Hematopoietic multipotent progenitor cell treated with erythropoietin and hydrocortisone succinate and interleukin-3 and kit ligand, for 6 days (in vitro differentiated cells): ENCODE results near the gene SLC39A7.

Experiments used
- DNase-seq: peaks from one replicate; pipeline ENCODE4 v3.0.0-alpha.2; 2015

SLC39A7 gene, protein sequence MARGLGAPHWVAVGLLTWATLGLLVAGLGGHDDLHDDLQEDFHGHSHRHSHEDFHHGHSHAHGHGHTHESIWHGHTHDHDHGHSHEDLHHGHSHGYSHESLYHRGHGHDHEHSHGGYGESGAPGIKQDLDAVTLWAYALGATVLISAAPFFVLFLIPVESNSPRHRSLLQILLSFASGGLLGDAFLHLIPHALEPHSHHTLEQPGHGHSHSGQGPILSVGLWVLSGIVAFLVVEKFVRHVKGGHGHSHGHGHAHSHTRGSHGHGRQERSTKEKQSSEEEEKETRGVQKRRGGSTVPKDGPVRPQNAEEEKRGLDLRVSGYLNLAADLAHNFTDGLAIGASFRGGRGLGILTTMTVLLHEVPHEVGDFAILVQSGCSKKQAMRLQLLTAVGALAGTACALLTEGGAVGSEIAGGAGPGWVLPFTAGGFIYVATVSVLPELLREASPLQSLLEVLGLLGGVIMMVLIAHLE

DNA sequence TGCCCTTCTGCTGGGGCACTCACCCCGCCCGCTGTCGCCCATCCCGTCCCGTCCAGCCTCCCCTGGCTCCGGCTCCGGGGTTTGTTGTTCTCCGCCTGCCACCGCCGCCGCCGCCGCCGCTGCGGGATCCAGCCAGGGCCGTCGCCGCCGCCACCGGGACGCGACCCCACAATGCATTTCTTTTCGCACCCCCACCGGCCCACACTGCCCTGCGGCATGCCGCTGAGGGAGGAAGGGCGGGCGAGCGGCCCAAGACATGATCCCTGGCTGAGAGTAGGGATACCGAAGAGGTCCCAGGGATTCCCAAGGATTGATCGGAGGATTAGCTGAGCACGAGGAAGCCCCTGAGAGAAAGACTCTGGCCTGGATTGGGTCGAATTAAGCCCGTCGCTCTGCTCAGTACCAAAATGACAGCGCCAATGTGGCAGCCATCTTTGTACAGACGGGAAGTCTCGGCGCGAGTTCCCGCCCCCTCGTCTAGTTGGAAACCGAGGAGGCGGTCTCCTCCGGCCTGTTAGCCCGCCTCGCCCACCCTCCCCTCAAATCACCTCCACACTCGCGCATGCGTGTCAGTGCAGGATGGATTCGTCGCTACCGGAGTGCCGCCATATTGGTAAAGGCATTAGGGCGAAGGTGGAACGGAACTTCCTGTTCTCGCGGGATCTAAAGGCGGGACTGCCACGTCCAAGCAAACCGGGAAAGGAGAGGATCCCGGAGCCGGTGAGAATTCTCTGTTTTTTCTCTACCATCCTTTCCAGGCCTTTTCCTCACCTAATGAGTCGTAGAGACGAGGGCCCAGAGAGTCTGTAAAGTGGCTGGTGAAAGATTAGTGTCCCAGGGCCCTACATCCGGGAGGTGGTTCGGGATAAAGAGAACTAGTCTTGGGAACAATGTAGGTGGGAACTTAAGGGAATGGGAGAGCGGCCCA is at the start of gene SLC39A7, which contains the start of gene RXRB:
Gene SLC39A7, plus strand, starts transcription at position 649 of the 928 bp plus-strand sequence. CDS start 379 bp downstream, outside the sequence.
Gene RXRB, minus strand, starts transcription at position 447 of the 928 bp plus-strand sequence. Its CDS starts 189 bp downstream, at position 258.
- DNase-seq: peak; percentile 100

DNA sequence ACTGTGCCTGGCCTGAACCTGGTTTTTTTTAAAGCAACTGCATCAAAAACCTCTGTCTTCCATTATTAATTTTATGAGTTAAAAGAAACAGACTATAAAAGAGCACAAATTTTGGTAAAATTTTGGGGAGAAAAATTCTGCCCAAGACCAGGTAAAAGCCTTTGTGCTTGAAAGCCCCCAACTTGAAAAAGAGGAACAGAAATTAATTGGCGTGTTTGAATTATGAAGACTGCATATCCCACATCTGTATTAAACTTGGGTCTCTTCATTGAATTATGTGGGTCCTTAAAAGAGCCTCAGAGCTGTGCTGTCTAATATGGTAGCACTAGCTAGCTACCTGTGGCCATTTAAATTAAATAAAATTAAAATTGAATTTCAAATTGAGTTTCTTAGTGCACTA is 49.6 kb upstream of the SLC39A7 start:
- no peak for DNase-seq

DNA sequence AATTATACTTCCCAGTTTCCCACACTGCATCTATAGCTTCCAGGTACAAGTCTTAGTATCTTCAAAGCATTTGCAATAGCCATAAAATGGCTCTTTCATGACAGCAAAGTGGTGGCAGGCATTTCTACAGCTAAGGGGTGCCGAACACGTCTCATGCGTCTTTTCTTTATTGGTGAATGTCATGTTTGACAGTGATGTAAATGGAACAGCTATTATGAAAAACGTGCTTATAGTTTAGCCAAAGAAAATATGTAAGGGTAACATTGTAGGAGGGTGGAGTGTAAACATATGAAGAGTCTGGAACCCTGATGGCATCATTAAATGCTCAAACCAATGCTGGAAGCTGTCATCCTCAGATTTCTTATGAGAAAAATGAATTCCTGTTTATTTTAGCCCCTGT is 46.3 kb upstream of the SLC39A7 start:
- no peak for DNase-seq

DNA sequence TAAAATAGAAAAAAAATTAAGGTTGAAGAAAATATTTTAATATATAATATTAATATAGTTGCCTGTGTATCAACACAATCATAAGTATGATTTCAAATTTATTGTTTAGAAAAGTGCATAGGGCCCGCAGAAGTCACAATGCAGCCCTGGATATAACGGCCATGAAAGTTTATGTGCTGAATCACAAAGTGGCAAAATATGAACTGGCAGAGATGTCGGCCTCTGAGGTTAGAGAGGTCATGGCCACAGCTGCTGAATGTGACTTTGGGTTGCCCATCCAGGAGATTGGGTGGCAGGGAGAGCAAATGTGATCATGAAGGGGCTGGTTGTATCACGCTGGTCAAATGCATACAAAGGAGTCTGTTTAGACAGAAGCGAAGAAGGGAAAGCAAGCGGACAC is 44.1 kb upstream of the SLC39A7 start:
- no peak for DNase-seq

DNA sequence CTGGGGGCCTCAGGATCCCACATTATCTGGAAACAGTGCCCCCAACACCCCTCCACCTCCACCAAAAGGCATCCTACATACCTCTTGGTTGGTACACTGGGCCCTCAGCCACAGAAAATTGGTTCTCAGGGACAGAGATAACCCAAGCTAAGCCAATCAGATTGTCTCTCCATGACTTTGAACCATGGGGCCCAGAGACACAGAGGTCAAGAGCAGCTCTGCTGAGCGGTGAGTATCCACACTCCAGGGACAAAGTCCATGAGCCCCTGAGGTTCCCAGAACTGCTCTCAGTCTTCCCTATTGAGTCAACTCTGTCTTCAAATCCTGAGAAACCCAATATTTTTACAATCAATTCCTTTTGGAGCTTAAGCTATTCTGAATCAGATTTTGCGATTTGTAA is 43.7 kb upstream of the SLC39A7 start:
- DNase-seq: no peak

DNA sequence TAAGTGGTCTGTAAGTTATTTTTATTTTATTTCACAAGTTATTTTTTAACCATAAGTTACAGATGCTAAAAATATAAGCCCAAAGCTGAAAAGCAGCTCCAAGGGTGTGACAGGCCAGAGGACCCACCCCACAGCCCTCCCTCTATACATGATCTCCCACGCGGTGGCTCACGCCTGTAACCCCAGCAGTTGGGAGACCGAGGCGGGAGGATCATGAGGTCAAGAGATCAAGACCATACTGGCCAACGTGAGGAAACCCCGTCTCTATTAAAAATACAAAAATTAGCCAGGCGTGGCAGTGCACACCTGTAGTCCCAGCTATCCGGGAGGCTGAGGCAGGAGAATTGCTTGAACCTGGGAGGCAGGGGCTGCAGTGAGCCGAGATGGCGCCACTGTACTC is 40.6 kb upstream of the SLC39A7 start:
- DNase-seq: no peak

DNA sequence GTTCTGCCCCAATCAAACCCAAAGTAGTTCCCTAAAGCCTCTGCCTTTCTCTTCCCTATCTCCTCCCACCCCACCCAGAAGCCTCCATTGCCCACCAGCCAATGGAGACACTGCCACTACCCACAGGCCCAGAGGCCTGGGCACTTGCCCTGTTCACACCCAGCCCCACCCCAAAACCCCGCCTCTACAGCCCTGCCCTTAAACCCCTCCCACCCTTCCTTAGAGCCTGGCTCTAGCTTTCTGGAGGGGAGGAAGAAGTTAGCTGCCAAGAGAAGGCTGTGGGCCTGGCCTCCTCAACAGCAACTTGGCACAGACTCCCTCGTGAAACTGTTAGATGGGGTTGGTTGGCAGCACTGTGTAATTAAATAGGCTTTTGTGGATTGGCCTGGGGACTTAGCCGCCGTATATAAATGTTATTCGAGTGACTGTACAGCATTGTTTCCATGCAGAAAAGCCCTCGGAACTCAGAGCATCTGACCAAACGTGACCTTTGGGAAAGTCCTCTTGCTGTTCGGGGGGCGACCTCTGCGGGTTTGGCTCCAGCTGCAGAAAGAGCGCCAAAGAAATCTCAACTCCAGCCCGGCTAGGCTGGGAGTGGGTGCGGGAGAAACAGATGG is 39.8 kb upstream of the SLC39A7 start:
- peak; percentile 95 for DNase-seq

DNA sequence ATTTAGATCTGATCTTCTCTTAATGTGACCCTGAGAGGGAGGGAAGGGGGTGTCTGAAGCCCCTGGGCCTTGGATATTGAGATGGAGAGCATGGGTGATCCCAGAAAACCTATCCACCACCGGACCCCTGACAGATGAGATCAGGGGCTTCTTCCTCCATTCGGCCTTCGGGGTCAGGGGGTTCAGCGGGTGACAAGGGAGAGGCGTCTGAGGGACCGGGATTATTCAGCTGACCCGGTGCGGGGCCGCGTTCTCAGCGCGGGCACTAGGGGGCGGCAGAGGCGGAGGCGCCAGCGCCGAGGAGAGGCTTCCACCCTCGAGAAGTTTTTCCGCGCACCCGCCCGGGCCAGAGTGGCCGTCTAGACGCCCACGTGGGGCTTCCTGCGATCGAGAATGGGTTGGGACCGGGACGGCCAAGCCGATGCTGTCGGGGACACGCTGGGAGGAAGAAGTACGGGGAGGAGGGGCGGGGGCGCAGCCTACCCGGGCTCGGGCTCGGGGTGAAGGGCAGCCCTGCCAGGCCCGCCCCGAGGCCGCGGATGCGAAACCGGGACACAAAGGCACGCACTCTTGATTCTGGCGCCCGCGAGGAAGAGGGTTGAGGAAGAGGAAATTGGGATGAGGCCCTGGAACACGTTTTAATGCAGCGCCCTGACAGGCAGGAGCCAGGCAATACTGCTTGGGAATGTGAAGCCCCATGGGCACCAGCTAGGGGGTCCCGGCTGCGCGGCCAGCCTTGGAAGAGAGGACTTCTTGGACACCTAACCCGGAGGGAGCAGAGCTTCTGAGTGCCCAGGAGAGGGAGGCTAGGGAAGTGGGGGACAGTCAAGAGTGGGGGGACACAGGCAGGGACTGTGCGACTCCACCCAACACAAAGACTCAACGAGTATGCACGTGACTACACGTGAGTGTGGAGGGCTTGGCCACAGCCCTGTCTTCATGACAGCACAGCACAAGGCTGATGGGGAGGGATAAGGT is 39.0 kb upstream of the SLC39A7 start:
- DNase-seq: peak; percentile 86

DNA sequence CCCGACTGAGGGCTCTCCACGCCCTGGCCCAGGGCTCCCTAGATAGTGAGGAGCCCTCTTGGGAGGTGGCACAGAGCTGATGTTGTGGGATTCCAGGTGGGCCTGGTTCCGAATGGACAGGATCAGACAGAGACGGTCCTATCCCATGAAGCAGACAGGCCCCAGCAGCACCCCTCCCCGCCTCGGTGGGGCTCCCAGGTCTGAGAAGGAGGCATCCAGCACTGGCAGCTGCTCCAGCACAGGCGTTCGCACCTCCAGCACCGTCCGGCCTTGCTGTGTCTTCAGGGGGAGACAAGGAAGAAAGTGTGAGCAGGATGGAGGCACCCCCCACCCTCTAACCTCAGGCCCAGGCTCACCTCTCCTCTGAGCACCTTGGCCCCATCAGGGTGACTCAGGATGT is 37.1 kb upstream of the SLC39A7 start:
- no peak for DNase-seq

DNA sequence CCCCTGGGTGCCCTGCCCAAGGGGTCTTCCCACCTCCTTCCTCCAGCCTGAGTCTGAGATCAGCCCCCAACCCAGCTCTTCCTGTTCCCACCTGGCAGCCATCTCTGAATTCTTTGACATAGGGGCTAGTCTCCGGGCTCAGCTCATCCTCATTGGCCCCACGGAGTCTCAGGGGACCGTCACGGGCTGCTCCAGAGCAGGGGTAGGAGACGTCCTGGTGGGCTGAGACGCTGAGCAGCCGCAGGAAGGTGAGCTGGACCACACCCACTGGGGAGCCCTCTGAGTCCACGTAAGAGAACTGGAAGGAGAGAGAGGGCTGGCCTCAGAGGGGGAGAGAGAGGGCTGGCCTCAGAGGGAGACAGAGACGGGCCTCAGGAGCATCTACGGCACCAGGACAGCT is 36.5 kb upstream of the SLC39A7 start:
- DNase-seq: no peak

DNA sequence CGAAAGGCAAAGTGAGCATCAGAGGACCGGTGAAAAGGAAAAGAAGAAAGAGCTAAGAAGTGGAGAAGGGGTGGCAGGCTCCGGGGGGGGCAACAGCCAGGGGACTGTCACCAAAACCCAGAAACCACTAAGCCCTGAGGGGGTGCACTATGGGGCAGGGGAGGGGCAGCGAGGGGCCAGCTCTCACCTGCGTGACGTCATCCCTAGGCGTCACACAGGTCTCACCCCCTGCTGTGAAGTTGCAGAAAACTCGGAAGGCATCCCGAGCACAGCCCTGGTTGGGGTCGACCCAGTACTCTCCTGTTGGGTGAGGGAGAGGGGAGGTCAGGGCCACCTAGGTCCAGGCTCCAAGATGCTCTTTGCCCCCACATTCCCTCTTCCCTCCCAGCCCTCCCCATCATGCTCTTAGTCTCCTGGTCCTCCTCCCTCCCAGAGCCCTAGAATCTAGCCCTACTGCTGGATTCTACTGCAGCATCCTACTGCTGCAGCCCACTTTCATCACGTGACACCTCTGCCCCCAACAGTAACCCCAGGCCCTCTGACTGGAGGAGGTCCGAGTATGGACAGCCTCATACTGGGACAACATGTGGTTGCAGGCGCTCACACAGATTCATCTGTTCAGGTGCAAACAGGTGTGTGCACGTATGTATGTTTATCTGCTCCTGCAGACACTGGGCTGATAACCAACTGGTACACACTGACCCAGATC is 35.8 kb upstream of the SLC39A7 start:
- no peak for DNase-seq

DNA sequence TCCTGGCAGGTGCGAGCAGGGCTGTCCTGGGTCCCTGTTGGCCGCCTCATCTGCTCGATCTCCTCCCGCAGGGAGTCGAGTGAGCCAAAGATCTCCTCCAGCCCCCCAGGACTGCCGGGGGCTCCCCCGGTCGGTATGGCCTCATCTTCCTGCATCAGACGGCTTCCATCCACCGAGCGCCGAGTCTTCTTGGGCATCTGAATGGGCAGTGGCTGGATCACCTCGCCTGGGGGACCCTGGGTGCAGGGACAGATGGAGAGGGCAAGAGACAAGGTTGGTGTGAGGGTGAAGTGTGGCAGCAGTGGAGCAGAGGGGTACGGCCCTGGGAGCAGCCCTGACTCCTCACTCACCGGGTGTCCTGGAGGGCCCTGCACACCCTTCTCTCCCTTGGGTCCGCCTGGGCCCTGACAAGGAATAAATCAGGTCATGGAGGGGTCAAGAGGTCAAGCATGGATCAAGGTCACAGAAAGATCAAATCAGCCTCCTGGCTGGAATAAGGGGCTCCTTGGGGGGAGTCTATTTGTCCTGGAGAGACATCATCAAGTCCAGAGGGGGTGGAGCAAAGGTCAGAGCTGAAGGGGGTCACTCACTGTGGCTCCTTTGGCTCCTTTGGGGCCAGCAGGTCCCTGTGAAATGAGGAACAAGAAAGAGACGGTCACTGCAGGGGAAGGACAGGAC is 34.9 kb upstream of the SLC39A7 start:
- no peak for DNase-seq

DNA sequence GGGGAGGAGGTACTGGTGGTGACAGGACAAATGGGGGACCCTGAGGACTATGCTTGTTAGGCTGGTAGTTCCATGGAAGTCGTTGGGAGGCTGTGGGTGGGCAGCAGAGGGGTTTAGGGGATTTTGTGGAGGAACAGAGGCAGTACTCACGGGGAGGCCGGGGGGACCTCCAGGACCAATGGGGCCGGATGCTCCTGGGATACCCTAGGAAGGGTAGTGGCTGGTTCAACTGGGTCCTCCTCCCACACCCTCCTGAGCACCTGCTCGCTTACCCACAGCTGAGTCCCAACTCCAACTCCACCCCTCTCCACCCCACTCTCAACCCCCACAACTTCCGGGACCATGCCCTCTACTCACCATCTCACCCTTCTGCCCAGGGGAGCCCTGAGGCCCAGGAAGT is 34.3 kb upstream of the SLC39A7 start:
- DNase-seq: no peak

DNA sequence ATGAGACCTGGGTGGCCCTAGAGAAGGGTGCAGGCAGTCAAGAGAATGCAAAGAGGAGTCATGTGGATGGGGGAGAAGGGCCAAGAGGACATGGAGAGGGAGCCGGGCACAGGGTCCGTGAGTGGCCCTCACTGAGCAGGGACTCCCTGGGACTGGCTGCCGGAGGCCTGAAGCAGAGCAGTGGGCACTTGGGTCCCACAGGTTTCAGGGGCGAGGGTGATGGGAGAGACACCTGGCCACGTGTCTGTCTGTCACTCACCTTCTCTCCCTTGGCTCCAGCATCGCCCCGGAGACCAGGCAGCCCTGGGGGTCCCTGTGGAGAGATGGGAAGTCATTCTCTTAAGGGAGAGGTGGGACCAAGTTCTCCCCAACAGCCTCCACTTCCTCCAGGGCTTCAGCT is 33.9 kb upstream of the SLC39A7 start:
- no peak for DNase-seq

DNA sequence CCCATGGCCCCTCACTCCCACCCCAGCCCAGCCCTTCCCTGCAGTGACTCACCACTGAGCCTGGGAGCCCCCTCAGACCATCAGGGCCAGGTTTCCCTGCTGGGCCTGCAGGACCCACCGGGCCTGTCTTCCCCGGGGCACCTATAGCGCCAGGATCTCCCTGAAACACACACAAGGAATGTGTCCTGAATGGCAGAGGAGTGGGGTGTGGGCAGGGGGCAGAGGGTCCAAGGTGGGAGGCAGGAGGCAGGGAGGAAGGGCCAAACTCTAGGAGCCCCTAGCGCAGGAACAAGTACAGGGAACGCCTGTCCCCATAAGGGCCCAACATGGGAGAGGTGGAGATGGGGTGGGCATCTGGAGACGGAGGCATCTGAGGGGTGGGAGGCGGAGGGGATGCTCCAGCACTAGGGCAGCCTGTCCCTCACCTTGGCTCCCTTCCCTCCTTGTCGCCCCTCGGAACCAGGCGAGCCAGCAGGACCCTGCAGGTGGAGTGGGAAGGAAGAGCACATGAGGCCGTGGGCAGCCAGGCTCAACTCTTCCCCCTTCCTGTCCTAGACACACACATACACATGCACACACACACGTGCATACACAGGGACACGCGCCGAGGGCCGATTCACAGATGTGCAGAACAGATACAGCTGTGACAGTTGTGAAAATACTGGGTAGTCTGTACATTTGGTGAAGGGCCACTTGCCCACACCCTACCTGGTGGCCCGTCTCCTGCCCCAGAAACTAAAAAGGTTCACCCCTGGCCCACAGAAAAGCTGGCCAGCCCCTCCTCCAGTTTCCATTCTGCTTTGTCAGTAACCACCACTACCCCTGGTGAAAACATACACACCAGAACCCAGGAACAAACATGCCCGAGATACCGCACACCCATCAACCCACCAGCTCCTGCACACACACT is 33.0 kb upstream of the SLC39A7 start:
- no peak for DNase-seq

DNA sequence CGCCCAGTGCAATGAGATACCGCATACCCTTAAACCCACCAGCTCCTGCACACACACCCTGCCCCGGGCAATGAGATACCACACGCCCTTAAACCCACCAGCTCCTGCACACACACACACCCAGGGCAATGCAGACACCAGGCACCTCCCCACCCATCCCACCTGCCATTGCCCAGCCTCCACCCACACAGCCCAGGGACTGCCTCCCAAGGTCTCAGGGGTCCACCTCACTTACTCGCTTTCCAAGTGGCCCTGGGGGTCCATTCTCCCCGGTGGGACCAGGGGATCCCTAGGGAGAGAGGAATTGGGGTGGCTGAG is 32.4 kb upstream of the SLC39A7 start:
- no peak for DNase-seq

DNA sequence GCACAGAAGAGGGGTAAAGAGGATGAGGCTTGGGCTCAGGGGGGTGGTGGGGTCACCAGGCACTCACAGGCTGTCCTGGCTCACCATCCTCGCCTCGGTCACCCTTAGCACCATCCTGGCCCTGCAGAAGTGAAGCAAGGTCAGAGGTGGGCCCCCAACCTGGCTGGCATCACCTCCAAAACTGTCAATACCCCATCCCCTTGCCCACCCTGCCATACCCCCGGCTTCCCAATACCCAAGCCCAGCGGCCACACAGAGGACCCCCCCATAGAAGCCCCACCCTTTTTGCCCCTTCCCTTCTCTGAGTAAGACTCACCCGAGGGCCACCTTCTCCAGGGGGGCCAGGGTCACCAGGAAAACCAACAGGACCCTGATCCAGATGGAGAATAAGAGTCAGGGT is 32.0 kb upstream of the SLC39A7 start:
- no peak for DNase-seq

DNA sequence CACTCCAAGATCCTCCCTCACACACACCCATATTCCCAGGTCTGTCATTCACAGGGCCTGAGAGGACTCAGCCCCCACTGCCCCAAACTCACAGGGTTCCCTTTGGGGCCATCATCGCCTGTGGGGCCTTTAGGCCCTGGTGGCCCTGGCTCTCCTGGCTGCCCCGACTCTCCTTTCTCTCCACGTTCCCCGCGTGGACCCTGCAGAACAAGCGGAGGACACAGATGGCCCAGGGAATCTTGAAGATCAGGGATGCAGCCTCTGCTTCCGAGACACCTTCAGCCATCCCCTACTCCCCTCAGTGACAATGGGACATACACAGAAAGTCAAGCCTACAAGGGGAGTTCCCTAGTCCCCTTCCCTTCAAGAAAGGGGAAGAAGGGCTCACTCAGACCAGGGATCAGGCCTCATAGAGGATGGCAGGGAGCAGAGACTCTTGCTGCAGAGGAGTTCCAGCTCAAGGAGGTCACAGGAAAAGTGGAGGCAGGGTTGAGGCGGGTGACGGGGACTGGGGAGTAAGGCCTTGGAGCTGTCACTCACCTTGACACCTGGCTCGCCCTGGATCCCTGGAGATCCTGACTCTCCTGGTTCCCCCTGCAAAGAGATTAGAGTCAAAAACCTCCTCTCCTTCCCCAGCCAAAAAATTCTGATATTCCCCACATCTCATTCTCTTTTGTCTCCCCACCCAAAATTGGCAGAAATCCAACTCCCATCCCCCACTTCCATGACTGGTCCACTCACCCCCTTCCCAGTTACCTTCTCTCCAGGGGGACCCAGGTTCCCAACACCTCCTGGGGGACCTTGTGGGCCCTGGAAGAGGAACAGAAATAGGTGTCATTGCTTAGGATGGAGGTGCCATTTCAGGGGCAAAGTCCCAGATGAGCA is 31.1 kb upstream of the SLC39A7 start:
- no peak for DNase-seq
